Epidermal melanocyte (primary cell): Measurements from ENCODE around the gene PROK1.
A peak's percentile ranks its signal among the peaks of the same experiment; 100 is the strongest.

Experiments
- DNase-seq: peaks from one replicate; pipeline ENCODE4 v3.0.0; 2011; ENCODE audit warnings: low spot score; ENCODE audit not compliant: insufficient read length

Gene PROK1

DNA sequence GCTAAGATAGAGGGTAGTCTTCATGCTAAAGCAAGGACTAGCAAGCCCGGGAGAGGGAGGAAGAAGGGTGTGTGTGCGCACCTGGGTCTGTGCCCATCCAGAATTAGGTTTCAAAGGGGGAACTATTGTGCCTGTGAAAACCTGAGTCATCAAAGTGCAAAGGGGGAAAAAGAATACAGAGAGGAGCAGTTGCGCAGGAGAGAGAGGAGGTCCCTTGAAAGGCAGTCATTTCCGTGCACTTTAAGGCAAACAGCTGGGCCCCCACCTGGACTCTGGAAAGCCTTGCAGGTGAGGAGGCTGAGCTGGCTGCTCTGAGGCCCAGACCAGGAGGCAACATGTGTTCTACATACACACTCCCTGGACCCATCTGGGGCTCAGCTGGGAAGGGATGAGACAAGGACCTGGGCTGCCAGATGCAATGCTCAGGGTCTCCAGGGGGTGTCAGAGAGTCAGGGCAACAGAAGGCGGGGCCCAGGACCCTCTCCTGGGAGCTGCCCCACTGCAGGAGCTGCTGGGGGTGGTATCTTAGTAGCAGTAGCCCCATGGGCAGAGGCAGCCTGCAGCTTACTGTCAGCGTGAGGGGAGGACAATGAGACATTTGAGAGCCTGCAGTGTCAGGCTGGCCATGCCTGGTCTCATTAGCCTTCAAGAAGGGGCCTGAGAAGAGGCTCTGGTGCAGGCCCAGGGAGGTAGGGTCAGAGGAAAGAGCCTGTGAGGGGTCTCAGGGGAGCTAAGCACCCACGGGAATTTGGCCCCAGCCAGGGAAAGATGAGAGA lies 14.3 kb downstream of the PROK1 start:
- DNase-seq = no peak

GRCh38 chr1:110465814-110466380 lies 14.9 kb downstream of the PROK1 start:
- no peak for DNase-seq

- no peak for DNase-seq
Observed at GRCh38 chr1:110466646-110467280, 15.8 kb downstream of the PROK1 start.

DNA sequence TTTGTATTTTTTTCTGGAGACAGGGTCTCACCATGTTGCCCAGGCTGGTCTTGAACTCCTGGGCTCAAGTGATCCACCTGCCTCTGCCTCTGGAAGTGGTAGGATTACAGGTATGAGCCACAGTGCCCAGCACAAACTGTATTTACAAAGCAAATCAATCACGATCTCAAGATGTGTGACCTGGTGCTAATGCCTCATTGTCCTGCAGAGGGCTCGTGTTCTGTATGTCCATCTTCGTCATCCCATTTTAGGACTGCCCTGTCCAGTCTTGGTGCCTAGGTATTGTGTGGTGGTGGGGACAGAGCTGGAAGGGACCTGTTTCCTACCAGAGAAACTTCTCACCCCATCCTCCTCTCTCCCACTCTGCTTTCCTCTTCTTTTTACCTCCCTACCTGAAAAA lies 20.2 kb downstream of the PROK1 start:
- no peak for DNase-seq

DNA sequence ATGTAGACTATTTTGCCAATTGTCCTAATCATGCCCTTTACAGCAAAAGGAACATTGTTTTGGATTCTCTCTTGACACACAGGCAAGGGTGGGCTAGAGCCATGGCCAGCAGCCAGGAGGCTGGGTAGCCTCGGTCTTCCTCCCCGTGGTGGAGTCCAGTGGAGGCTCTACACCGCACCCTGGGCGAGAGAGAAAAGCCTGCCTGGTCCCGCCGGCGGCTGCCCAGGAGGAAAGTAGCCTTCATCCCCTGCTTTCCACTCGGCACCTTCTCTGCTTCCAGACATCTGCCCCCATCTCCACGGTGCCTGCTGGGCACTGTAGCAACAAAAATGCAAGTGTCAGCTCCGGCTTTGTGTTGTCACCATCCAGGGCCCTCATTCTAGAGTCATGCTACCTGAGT lies 21.6 kb downstream of the PROK1 start:
- no peak for DNase-seq

- no peak for DNase-seq
Observed at GRCh38 chr1:110474444-110474843, 23.5 kb downstream of the PROK1 start.

GRCh38 chr1:110475362-110476027 lies 24.5 kb downstream of the PROK1 start:
- DNase-seq = no peak

DNA sequence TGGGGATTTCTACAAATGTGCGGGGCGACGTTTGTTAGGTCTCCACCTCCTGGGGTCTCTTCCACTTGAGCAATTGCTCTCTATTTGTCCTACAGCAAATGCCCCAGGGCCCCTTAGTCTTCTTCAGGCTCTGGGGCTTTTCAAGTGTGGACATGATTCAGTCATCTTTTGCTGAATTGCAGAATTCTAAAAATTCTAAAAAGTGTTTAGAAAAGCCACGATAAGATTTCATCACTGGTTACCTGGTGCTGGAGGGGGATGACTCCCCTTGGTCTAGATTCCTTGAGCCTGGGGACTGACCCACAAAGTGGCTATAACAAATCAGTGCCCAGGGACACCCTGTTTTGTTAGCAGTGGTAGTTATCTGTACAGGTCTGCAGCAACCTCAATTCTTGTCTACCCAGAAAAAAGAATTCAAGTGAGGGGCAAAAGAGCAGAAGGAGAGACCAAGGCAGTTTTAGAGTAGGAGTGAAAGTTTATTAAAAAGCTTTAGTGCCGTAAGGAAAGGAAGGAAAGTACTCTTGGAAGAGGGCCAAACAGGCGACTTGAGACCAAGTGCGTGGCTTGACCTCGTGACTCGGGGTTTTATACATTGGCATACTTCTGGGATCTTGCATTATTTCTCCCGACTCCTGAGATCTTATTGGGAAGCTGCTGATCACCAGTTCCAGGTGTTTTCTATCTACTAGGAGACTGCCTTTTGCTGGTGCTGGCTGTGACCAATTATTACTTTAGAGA lies 25.2 kb downstream of the PROK1 start:
- no peak for DNase-seq

GRCh38 chr1:110477041-110477440 lies 26.1 kb downstream of the PROK1 start:
- no peak for DNase-seq

GRCh38 chr1:110477445-110477957 lies 26.6 kb downstream of the PROK1 start:
- DNase-seq = no peak

GRCh38 chr1:110477967-110478640 lies 27.2 kb downstream of the PROK1 start:
- no peak for DNase-seq

DNA sequence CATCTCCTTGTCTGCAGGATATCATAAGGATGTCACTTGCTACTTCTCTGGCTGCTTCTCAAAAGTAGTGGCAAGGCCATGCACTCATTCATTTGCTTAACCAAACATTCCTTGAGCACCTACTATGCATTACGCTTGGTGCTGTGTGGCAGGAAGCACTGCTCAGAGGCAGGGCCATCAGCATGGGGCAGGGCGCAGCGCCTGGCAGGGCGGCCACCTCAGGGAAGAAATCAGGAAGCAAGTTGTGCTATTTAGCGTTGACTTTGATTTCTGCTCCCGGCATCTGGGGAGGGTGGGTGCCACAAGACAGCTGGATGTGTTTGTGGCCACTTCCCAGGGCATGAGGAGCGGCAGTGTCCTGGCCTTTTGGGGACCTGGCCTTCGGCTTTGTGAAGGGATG lies 27.9 kb downstream of the PROK1 start:
- DNase-seq = no peak

GRCh38 chr1:110480356-110481096 lies 29.6 kb downstream of the PROK1 start:
- peak; percentile 15 for DNase-seq

GRCh38 chr1:110481968-110482623 lies 31.1 kb downstream of the PROK1 start:
- peak; percentile 10 for DNase-seq

DNA sequence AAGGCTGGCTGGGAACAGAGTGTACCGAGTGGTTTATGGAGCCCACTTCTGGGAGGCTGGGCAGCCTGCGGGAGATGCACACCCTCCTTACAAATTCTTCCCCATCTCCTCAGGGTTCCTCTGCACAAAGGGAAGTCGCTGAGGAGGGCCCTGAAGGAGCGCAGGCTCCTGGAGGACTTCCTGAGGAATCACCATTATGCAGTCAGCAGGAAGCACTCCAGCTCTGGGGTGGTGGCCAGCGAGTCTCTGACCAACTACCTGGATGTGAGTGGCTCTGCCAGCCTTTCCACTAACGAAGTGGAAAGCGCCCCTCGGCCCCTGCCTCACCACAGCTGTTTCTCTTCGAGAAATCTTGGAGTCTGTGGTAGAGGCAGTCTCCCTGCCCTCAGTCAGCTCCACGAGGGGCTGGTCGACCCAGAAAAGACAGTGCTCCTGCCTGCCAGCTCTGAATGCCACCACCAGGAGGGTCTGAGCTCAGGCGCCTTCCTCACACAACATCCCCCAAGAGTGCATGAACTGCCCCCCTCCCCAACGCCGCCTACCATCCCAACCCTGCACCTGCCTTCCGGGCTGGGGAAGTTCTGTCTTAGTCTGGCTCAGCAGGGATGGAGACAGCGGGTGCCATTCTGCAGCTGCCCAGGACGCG lies 31.8 kb downstream of the PROK1 start:
- no peak for DNase-seq

GRCh38 chr1:110483308-110483685 lies 32.3 kb downstream of the PROK1 start:
- DNase-seq = no peak

- DNase-seq = no peak
Observed at GRCh38 chr1:110484801-110485200, 33.9 kb downstream of the PROK1 start.

GRCh38 chr1:110485725-110486124 lies 34.8 kb downstream of the PROK1 start:
- no peak for DNase-seq

GRCh38 chr1:110487726-110488125 lies 36.8 kb downstream of the PROK1 start:
- no peak for DNase-seq
